ENCODE results near the gene COPS9.

COPS9 gene

DNA sequence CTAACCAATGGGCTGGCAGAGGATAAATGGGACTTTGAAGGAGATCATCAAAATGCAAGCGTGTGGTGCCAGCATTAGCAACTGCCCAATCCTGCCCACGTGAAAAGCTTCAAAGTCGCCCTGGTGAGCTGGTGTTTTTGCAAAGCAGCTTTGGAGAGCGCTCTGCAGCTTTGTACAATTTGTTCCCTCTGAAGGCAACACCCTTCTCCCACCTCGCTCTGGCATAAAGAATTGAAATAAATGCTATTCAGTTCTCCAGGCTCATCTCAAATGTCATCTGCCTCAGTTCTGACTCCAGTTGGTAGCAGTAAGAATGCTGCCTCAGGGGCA, 3.5 kb downstream of the COPS9 start:
- DNase-seq, result no peak

- no peak for DNase-seq
Observed at GRCh38 chr2:240131941-240132650, 4.0 kb downstream of the COPS9 start.

- DNase-seq, result no peak
Observed at GRCh38 chr2:240131296-240131695, 4.8 kb downstream of the COPS9 start.

- DNase-seq, result no peak
Observed at GRCh38 chr2:240130393-240131195, 5.5 kb downstream of the COPS9 start.

- no peak for DNase-seq
Observed at GRCh38 chr2:240129731-240130392, 6.2 kb downstream of the COPS9 start.

- no peak for DNase-seq
Observed at GRCh38 chr2:240129311-240129710, 6.8 kb downstream of the COPS9 start.

DNA sequence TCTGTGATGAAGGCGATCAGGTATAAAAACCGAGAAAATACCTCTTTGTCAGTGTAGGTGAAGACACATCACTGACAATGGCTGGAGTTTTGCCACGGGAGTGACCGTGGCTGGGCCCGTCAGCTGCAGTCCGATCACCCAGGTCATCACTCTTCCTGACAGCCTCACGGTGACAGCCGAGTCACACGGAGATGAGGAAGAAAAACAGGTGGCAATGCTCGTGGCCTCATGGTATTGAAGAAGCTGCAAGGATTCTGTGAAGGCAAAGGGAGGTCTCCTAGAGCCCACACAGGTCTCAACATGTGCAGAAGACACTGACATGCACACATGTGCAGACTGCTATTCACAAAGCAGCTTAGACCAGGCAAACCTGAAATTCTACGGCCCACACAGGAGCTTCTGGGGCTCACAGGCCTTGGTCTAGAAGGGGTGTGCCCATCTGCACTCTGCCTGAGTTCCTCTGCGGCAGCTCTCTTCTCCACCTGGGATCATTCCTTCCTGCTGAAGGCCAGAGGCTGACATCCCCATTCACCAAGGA, 7.4 kb downstream of the COPS9 start:
- DNase-seq, result no peak

DNA sequence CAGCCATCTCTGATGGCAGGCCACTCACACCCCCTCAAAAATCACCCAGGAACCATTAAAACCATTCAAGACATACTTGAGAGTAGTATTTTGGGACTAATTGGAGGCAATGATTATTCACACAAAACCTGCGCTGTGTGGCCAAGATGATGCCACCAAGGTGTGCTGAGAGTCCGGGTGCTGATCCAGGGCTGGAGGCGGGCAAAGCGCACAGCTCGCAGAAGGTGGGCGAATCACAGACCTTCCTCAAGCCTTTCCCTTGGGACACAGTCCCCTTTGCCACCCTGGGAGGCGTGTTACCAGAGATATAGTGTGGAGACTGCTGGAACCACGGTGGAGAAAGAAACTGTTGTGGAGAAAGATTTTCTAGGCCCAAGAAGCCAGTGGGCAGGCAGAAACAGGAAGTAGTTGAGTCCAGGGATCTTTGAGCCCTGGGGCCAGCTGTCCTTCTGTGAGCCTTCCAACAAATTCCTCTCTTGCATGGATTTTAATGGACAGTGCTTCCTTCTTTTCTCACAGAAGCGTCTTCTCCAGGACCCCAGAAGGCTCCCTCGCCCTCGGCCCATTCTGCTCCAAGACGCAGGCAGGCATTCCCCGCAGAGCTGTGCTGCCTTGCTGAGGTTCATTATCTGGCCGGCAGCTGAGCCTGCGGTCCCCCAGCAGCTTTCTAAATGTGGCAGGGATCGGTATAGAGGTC, 8.0 kb downstream of the COPS9 start:
- no peak for DNase-seq

- DNase-seq, result no peak
Observed at GRCh38 chr2:240127191-240127750, 8.8 kb downstream of the COPS9 start.

DNA sequence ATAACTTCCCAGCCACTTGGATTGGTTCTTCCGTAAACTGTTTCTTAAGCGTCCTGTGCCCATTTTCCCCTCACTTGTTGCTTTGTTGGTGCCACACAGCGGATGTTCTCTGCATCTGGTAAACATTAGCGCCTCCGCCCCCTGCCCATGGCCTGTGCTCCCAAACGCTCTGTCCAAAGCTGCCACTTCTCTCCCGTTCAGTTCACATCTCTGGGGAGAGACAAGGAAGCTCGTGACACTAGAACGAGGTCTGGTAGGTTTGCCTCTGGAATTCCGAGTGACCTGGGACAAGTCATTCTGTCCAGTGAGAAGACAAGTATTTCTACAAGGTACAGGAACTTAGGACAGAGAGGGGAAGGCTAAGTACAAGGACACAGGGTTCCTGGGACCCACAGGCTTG, 9.4 kb downstream of the COPS9 start:
- no peak for DNase-seq

GRCh38 chr2:240125742-240126141, 10.4 kb downstream of the COPS9 start:
- DNase-seq, result no peak

- DNase-seq, result no peak
Observed at GRCh38 chr2:240124651-240125030, 11.5 kb downstream of the COPS9 start.

DNA sequence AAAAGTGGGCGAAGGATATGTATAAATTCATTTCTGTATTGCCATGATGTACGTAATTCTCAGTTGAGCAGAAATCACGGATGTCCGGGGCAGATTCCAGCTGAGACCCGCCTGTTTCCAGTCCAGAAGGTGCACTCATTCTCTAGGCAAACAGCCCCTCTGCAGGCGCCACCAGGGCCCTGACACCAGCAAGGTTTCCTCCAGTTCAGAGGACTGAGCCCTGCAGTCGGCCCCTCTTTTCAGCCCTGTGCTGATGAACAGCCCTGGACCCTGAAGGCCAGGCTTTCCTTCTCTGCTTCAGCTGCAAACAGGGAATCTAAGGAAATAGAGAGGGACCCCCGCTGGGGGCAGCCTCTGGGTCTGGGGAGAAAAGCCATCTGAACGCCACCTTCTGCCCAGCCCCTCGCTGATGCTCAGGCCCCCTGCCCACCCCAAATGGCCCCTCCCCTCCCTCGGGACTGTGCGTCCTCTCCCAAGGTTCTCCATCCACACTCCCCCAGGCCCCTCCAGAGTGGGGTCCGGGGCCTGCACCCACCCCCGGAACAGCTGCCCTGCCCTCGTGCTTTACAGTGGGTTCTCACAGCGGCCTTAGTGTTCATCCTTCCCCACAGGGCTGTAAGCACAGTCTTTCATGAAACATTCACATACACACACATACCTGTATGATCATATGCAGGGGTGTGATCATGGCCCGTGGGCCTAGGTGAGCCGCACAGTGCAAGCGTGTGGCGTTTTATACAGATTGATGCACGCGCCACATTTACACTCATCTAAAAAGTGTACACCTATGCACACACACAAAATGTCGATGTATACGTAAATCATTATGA, 12.1 kb downstream of the COPS9 start:
- no peak for DNase-seq

- DNase-seq, result no peak
Observed at GRCh38 chr2:240121675-240122074, 14.4 kb downstream of the COPS9 start.

- no peak for DNase-seq
Observed at GRCh38 chr2:240121190-240121589, 14.9 kb downstream of the COPS9 start.

GRCh38 chr2:240114233-240114632, 21.9 kb downstream of the COPS9 start:
- DNase-seq, result no peak

GRCh38 chr2:240112914-240113690, 23.0 kb downstream of the COPS9 start:
- DNase-seq, result no peak

DNA sequence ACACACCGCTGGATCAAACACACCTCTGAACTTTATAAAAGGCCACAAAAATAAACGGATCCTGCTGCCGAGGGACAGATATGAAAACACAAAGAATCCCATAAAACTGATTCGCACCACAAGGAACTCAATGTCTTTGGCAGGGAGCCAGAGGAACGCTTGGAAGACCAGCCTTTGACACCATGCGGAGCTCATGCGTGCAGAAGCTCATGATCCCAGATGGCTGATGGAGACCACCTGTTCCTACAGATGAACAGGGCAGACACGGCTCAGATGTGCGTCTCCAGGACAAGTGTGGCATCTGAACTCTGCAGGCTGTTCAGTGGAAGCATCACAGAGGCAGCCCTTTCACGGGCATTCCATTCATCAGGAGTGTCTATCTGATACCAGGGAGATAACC, 24.9 kb downstream of the COPS9 start:
- no peak for DNase-seq

DNA sequence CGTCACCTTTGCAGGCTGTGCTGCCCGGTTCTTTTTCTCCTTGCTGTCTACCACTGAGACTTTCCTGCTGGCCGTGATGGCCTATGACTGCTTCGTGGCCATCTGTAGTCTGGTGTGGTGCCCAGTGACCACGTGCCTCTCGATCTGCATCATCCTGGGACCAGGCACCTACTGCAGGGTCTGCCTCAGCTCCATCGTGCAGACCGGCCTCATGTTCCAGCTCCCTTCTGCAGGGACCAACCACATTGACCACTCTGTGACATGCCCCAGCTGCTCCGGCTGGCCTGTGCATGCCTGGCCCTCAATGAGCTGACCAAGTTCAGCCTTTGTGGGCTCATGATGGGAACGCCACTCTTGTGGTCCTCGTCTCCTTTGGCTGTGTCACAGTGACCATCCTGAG, 26.7 kb downstream of the COPS9 start:
- DNase-seq, result no peak

DNA sequence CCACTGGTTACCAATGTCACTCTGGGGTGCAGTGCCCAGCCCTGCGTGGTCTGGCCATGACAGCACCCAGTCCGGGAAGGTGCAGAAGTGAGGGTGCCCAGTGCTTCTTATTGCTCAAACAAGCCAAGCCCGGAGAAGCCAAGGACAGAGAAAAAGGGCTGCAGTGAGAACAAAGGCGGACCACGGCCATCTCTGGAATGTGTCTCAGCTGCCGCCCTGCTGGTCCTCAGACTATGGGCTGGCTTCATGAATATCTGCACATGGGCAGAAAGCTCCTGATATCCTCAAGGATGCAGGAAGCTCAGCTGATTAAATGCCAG, 28.7 kb downstream of the COPS9 start:
- no peak for DNase-seq

- no peak for DNase-seq
Observed at GRCh38 chr2:240106765-240107476, 29.2 kb downstream of the COPS9 start.

Data from stimulated activated naive CD4-positive, alpha-beta T cell (primary cell).